Measurements from ENCODE around the gene COL21A1.

- TF ChIP-seq CTCF (IDR thresholded peaks at IDR 0.05) (no peak), POLR2A (IDR thresholded peaks at IDR 0.05) (no peak)
These were observed at the start of gene COL21A1 for GRCh38 chr6:56246881-56247653.

All from breast epithelium (tissue), 3 donors.